Skeletal muscle cell (primary cell): ENCODE data around the gene USP31.
"Not testable (repeated sequence)": the region's sequence is repeated elsewhere in the genome, so short reads cannot be mapped to it uniquely, and the experiment has no call there.

Experiments
- DNase-seq: peaks from one replicate; pipeline ENCODE4 v3.0.0-alpha.2; 2010; ENCODE audit warnings: low read depth
- H3K4me3 ChIP-seq: 2 replicates; pipeline ENCODE4 v1.5.1; 2011; ENCODE audit warnings: low read depth, mild to moderate bottlenecking, control low read depth, low read length, moderate library complexity

The USP31 gene

DNA sequence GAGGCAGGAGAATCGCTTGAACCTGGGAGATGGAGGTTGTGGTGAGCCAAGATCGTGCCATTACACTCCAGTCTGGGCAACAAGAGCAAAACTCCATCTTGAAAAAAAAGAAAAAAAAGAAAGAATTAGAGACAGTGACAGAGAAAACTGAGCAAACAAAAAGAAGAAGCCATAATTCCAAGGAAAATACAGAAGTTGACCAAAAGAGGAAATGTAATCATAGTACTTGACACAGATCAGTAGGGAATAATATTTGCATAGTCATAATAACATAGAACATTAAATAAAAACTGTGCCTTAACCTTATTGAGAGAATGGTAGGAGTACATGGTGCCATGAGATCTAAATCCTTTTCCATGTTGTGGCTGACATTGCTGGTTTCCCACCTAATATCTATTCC lies 14.7 kb upstream of the USP31 start:
- H3K4me3 ChIP-seq = no peak overlapping the region
- no peak for DNase-seq

- no peak overlapping the region for H3K4me3 ChIP-seq
- no peak for DNase-seq
These were observed 11.3 kb upstream of the USP31 start for GRCh38 chr16:23160574-23160973.

GRCh38 chr16:23160082-23160481 lies 10.8 kb upstream of the USP31 start:
- no peak for DNase-seq
- no peak overlapping the region for H3K4me3 ChIP-seq

DNA sequence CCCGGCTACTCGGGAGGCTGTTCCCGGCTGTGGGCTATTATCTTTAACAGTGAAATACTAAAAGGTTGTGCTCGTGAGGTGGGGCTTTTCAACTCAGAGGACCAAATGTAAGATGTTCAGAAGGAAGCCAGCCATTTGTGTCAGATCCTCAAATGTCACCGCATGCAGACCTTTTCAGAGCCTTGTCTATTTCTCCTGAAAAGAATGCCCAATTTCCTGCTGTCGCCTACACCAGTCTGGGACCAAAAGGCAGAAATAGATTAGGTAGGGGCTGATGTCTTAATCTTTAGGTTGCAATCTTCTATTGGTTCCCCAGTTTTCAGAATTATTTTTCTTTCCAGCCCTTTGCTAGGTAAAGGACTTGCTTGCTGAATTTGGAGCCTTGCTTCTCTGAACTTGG lies 8.9 kb upstream of the USP31 start:
- DNase-seq = no peak
- H3K4me3 ChIP-seq = no peak overlapping the region

DNA sequence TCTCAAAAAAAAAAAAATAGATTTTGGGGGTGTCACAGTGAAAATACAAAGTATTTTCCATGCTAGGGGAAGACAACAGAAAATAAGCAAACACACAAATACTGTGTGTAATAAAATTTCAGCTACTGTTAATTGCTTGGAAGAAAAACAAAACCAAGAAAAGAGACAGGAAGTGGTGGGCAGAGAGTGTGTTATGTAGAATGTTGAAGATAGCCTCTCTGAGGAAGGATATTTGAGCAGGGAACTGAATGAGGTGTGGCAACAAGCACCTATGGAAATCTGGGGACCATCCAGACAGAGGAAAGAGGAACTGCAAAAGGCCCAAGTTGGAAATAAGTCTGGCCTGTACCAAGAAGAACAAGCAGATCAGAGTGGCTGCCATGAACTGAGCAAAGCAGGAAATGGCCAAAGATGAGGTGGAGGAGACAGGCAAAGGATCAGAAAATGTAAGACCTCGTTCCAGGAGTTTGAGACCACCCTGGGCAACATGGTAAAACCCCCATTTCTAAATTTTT lies 7.8 kb upstream of the USP31 start:
- DNase-seq = no peak
- H3K4me3 ChIP-seq = no peak overlapping the region

- no peak for DNase-seq
- H3K4me3 ChIP-seq = no peak overlapping the region
These were observed 6.9 kb upstream of the USP31 start for GRCh38 chr16:23156110-23156509.

DNA sequence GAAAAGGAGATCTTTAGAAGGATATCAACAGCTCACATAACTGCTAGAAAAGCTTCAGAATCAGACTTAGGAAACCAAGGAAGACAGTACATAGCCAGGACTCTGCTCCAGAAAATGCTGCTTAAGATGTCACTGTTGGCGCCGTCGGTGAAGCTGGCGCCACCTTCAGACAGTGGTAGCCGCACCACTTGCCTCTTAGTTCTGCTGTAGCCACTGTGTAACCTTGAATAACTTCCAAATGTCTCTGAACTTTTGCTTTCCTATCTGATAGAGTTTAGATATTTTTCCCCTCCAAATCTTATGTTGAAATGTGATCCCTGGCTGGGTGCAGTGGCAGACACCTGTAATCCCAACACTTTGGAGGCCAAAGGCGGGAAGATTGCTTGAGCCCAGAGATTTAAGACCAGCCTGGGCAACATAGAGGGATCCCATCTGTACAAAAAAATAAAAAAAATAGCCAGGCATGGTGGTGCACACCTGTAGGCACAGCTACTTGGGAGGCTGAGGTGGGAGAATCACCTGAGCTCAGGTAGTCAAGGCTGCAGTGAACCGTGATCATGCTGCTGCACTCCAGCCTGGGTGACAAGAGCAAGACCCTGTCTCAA lies 6.3 kb upstream of the USP31 start:
- H3K4me3 ChIP-seq = no peak overlapping the region

GRCh38 chr16:23152386-23153178 lies 3.3 kb upstream of the USP31 start:
- H3K4me3 ChIP-seq = no peak overlapping the region
- DNase-seq = no peak

More for the DNA sequence above, 6.3 kb upstream of the USP31 start:
- DNase-seq = no peak

DNA sequence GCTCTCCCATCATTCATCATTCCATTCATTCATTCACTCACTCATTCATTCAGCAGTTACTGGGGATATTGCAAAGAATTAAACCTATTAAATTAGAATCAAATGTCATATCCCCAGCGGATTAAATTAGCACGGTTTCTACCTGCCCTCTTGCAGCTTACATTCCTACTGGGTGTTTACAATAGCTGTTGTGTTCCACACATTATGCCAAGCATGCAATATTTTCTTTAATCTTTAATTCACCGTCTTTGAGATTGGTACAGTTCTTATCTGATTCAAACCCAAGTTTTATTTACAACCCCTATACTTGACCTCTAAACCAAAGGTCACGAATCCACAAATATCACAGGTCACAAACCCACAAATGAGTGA lies 727 bp upstream of the USP31 start:
- peak overlapping the region; percentile 69 for H3K4me3 ChIP-seq
- no peak for DNase-seq

DNA sequence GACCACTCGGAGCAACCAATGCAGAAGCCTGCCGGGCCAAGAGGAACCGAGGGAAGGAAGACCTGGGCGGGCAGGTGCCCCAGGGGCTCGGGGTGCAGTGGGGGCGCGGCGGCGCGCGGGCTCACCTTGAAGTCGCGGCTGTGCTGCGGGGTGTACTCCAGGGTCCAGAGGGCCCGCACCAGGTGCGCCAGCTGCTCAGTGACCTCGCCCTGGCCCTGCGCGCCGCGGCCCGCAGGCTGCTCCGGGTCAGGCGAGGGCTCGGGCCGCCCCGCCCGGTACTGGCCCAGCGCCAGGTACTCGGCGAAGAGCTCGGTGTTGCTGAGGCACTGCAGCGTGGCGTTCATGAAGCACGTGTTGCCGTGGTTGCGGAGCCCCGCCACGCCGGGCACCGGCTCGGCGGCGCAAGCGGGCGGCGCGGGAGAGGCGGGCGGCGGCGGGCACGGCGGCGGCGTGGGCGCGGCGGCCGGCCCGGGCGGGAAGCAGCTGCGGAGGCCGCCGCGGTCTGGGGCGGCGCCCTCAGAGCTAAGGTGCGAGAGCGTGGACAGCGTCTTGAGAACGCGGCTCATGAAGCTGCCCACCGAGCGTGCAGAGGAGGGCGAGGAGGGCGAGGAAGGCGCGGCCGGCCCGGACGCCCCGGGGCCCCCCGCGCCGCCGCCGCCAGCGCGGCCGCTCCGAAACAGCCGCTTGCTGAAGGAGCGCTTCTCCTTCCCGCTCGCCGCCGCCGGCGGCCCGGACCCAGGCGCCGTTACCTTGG lies 562 bp downstream of the USP31 start:
- peak overlapping the region; percentile 70 for H3K4me3 ChIP-seq
- no peak for DNase-seq

- DNase-seq = no peak
- peak overlapping the region; percentile 70 for H3K4me3 ChIP-seq
These were observed 1.1 kb downstream of the USP31 start for GRCh38 chr16:23148166-23148512.

- H3K4me3 ChIP-seq = no peak overlapping the region
- DNase-seq = no peak
These were observed 1.6 kb downstream of the USP31 start for GRCh38 chr16:23147666-23148065.

DNA sequence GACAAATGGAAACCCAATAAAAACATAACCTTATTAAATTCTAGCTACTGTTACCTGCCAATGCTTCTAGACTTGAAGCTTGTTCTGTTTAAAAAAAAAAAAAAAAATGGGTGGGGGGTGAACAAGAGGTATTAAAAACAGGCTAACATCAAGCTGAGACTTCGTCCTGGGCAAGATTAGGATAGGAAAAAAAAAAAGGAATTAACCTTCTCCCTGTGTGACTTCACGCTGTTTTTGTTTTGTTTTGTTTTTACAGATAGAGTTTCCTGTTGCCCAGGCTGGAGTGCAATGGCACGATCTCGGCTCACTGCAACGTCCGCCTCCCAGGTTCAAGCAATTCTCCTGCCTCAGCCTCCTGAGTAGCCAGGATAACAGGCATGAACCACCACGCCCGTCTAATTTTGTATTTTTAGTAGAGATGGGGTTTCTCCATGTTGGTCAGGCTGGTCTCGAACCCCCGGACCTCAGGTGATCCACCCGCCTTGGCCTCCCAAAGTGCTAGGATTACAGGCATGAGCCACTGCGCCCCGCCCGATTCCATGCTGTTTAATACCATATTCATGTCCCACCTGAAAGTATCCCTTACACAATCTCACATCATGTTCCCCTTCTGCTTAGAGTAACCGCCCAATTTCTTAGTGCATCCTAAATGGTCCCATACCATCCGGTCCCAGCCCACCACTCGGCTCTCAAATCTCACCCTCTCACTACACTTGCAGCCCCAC lies 2.2 kb downstream of the USP31 start:
- no peak overlapping the region for H3K4me3 ChIP-seq
- DNase-seq = no peak

GRCh38 chr16:23145608-23146007 lies 3.6 kb downstream of the USP31 start:
- peak; percentile 22 for DNase-seq
- no peak overlapping the region for H3K4me3 ChIP-seq

DNA sequence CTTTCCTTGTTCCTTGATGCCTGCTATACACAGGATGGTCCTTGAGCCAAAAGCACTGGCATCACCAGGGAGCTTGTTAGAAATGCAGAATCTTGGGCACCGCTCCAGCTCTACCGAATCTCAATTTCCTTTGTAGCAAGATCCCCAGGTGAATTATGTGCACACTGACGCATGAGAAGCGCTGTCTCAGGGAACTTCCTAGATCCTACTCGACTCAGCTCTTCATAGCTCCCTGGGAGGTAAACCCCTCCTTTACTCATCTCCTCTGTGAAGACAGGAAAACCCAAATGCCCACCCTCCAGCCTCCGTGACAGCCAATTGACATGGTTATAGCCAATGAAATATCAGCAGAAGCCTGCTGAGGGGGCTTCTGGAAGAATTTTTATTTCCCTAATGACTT lies 4.1 kb downstream of the USP31 start:
- H3K4me3 ChIP-seq = no peak overlapping the region
- DNase-seq = no peak

- not testable (repeated sequence) for DNase-seq, H3K4me3 ChIP-seq
These were observed 4.9 kb downstream of the USP31 start for GRCh38 chr16:23144393-23144792.

- no peak for DNase-seq
These were observed 5.9 kb downstream of the USP31 start for GRCh38 chr16:23143391-23143790.

DNA sequence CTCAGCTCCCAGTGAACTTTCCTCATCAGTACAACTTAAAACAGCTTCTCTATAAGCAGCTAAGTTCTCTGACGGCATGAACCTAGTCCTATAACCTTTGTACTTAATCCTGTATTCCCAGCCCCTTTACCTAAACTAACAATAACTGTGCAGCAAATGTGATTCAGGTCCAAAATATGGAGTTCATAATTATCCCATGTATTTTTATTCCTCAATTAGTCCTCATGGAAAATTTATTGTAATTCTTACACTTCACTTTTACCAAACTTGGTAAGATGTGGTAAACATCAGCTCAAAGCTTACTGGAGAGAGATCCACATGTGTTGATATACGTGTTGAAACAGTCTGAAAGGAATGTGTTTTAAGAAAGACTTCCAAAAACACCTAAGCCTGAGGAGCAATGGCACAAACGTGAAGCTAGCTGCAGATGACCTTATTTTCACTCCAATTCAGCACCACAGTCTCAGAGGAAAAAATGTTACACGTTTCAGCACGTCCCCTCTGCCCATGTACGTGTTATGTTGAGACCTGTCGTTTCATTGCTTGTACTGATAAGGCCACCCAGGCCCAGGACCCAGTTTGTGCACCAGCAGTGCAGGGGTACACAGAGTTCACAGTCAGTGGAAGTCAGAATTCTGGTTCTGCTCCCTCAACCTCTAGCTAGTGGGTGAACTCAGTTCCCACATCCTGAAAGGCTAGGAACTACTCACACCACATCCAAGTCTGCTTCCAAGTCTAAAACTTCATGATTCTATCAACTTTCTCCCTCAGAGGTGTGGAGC lies 7.1 kb downstream of the USP31 start:
- DNase-seq = no peak
- H3K4me3 ChIP-seq = no peak overlapping the region

More at GRCh38 chr16:23143391-23143790, 5.9 kb downstream of the USP31 start:
- H3K4me3 ChIP-seq = no peak overlapping the region

DNA sequence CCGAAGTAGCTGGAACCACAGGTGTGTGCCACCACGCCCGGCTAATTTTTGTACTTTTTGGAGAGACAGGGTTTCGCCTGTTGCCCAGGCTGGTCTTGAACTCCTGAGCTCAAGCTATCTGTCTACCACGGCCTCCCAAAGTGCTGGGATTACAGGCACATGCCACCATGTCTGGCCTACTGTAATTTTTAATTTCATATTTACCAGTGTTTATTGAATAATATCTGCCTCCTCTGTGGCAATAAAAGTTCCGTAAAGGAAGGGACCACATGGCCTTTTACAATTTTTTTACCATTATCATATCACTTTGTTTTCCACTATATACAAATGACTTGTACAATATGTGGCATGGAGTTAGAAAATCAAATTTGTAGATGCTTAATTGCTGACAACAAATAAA lies 7.8 kb downstream of the USP31 start:
- no peak for DNase-seq
- no peak overlapping the region for H3K4me3 ChIP-seq
